ENCODE data around the gene SUPT5H. TPM values are rescaled to one million over a fixed set of nuclear protein-coding genes. Genes with fewer than 3 reads are reported as not detected.

The SUPT5H gene
- total and polyA plus RNA-seq, 2 of the 13 experiments (the other 11 are each of a cell fraction or from before 2014, with no cell fraction given) = 48.2 to 51.7 TPM

GRCh38 chr19:39433480-39434079 lies 11.8 kb upstream of the SUPT5H start:
- in situ Hi-C loops (cut with HindIII; ENCODE audit: extremely low pct_ligation_motif_present, low pct_unique_long_range_greater_than_20kb) (no loop called here), intact Hi-C loops (cut with micrococcal nuclease; ENCODE audit: unreplicated experiment) (no loop called here)
- DNase-seq (ENCODE audit: low spot score) = no peak
- peak overlapping the region; percentile 90; the same call in 1 of the 2 replicates for H3K4me2 ChIP-seq (ENCODE audit: low read depth, low read length)
- H2AFZ ChIP-seq (ENCODE audit: low read length) = no peak overlapping the region
- ATAC-seq = no peak
- H3K9me3 ChIP-seq (ENCODE audit: low read length) = no peaks in the 10 kb centered on the region
- no peak for FAIRE-seq
- no TSS peak for BruUV-seq (replicated peaks)
- peaks cover 29% of the 10 kb centered on the region for H4K20me1 ChIP-seq (ENCODE audit: insufficient read depth, low read length)
- H3K27ac ChIP-seq (ENCODE audit: extremely low read length, insufficient read depth, low read length) = peak overlapping the region; percentile 83
- POLR2A ChIA-PET = interaction anchor here (0.8 to 2.4 kb wide), 4 partner anchors 12 to 35 kb away, joined by 3 to 12 read pairs (median 4); partner anchors contain the start of gene SUPT5H
- peak overlapping the region in 1 of 3 experiments; percentile 91; a peak in 1 of 6 replicates for H3K4me3 ChIP-seq (replicated peaks in 1 of 3; ENCODE audit: insufficient read depth in 1 of 3, low read depth in 2 of 3, low read length in 3 of 3)
- no peaks in the 10 kb centered on the region; a peak in 1 of 5 replicates for H3K27me3 ChIP-seq (ENCODE audit: control insufficient read depth in 1 of 2, insufficient read depth in 2 of 2, low read length in 2 of 2)
- peak overlapping the region; percentile 99 for H3K9ac ChIP-seq (ENCODE audit: insufficient read depth, low read depth, low read length)
- H3K36me3 ChIP-seq (replicated peaks in 1 of 2; ENCODE audit: control insufficient read depth in 1 of 2, insufficient read depth in 2 of 2, low read length in 2 of 2) = peaks cover 11 to 26% of the 10 kb centered on the region in 2 experiments
- CTCF ChIA-PET (ENCODE audit: low intra/inter-chr PET ratio, low total read pairs) = no interaction called here
- no peak for TF ChIP-seq DR1 (CRISPR knock-in tag; IDR thresholded peaks at IDR 0.05)
- no peak for TF ChIP-seq RXRB (CRISPR knock-in tag; IDR thresholded peaks at IDR 0.05; ENCODE audit: borderline replicate concordance)
- peak; percentile 20 for TF ChIP-seq AGO2 (optimal IDR thresholded peaks at IDR 0.05; ENCODE audit: low read depth, low read length)
- no peak for TF ChIP-seq ZNF616 (CRISPR knock-in tag; IDR thresholded peaks at IDR 0.05; ENCODE audit: low read depth)
- no peak for TF ChIP-seq KDM3A (CRISPR knock-in tag; IDR thresholded peaks at IDR 0.05; ENCODE audit: low read depth)
- TF ChIP-seq U2AF1 (optimal IDR thresholded peaks at IDR 0.05; ENCODE audit: low read depth, low read length) = no peak
- TF ChIP-seq TBX3 (IDR thresholded peaks at IDR 0.05; ENCODE audit: borderline replicate concordance) = no peak
- no peak for TF ChIP-seq ZSCAN29 (CRISPR knock-in tag; conservative IDR thresholded peaks at IDR 0.05)
- no peak for TF ChIP-seq LRRFIP1 (CRISPR knock-in tag; conservative IDR thresholded peaks at IDR 0.05)
- no peak for TF ChIP-seq DPF2 (CRISPR knock-in tag; IDR thresholded peaks at IDR 0.05; ENCODE audit: borderline replicate concordance, low read depth)
- TF ChIP-seq ZNF33B (CRISPR knock-in tag; IDR thresholded peaks at IDR 0.05) = no peak
- TF ChIP-seq RBFOX2 (IDR thresholded peaks at IDR 0.05; ENCODE audit: low read depth, low read length) = peak; percentile 52
- TF ChIP-seq KIAA2018 (CRISPR knock-in tag; IDR thresholded peaks at IDR 0.05; ENCODE audit: borderline replicate concordance) = no peak
- 98% methylated on average over 8 of the region's 8 CpGs for WGBS (ENCODE audit: low lambda C conversion rate)
- H3K79me2 ChIP-seq (ENCODE audit: insufficient read depth, low read length) = peaks cover 24% of the 10 kb centered on the region
- H3K4me1 ChIP-seq (ENCODE audit: insufficient read depth, low read length) = peaks cover 76% of the 10 kb centered on the region
